Psoas muscle (tissue), 8 donors: ENCODE measurements around the gene ZFYVE27. TPM values are rescaled to one million over a fixed set of nuclear protein-coding genes. Genes with fewer than 3 reads are reported as not detected.

Experiments
- ATAC-seq, 4 donors: fragments of 200-7000 bp; cut with Tn5 transposase; one replicate each; pipeline ENCODE4 v1.9.1; 2020; ENCODE audit warnings: moderate library complexity in 3 of 4, mild to moderate bottlenecking in 2 of 4
- DNase-seq, 2 donors: peaks; one replicate each; pipeline ENCODE4 v3.0.0-alpha.2; 2020
- H3K27ac ChIP-seq: fragments of 200-600 bp; one replicate; pipeline ENCODE4 v1.8.0; 2022
- H3K27me3 ChIP-seq, 3 donors: fragments of 200-600 bp in 1 of 3; one replicate each; pipeline versions ENCODE4 v1.6.1 to v1.8.0; 2013 to 2022; ENCODE audit warnings: low read length in 2 of 3, mild to moderate bottlenecking in 2 of 3, moderate library complexity in 1 of 3; ENCODE audit not compliant: insufficient read depth in 3 of 3
- H3K36me3 ChIP-seq, 2 donors: fragments of 200-600 bp in 1 of 2; one replicate each; pipeline versions ENCODE4 v1.6.1 to v1.8.0; 2013 to 2022; ENCODE audit warnings: low read depth in 1 of 2, mild to moderate bottlenecking in 1 of 2, moderate library complexity in 1 of 2; ENCODE audit not compliant: insufficient read depth in 1 of 2
- H3K4me1 ChIP-seq: fragments of 200-600 bp; one replicate; pipeline ENCODE4 v1.8.0; 2022
- H3K4me3 ChIP-seq: fragments of 200-600 bp; one replicate; pipeline ENCODE4 v1.8.0; 2022; ENCODE audit warnings: mild to moderate bottlenecking
- H3K9me3 ChIP-seq: fragments of 200-600 bp; one replicate; pipeline ENCODE4 v1.8.0; 2022
- CTCF ChIP-seq: fragments of 200-600 bp; IDR thresholded peaks from one replicate; pipeline ENCODE4 v1.8.0; 2022; ENCODE audit warnings: antibody characterized with exemption
- WGBS, 3 donors: extraction: QIAGEN DNeasy Blood & Tissue Kit; methylation state at CpG; one replicate each; pipeline versions ENCODE4 v1.1.6 to v1.1.7; 2013; 5-methylcytosine and 5-hydroxymethylcytosine counted together
- intact Hi-C, 2 donors: fragments of 100-400 bp; cut with DNase I; formaldehyde crosslinking; loops; one replicate each; pipeline versions ENCODE4 v1.11.0 to v1.14.2; 2022
- polyA plus RNA-seq, 3 donors: library from polyadenylated mRNA; stranded (reverse); fragments of 200-250 nt; gene quantifications; one replicate each; pipeline ENCODE4 v1.2.3, GENCODE V29; 2013
- total RNA-seq, 4 donors: library from RNA; stranded (reverse); fragmentation: NEBNext Ultra II Directional in 2 of 4; extraction: Animal tissue kit (Norgen Biotek cat#: 25700) in 2 of 4; gene quantifications; one replicate each; pipeline versions ENCODE4 v1.2.1 to v1.2.4, GENCODE V29; 2021 to 2023
- donor health status: healthy with polysubstance abuse.
- donor health status: DM: no; HTN: no; CAD: no; lungs with moderate emphysema.
- donor health status: Bipolar disorder and iron deficiency.
- donor health status: healthy.
- donor health status: DM: yes; HTN: yes; CAD: no.
- donor health status: DM: no; HTN: no; CAD: no.
- donor health status: DM: no; HTN: no; CAD: no.
- donor health status: DM: yes; HTN: yes; CAD: no.

The ZFYVE27 gene
- total and polyA plus RNA-seq, 7 donors, result 8.3 to 20.1 (median 12.5) TPM

- Histone ChIP-seq H3K36me3 (no peaks in the 10 kb centered on the region), H3K27me3 (no peaks in the 10 kb centered on the region), H3K27ac (no peak overlapping the region), H3K4me1 (no peaks in the 10 kb centered on the region), H3K9me3 (no peaks in the 10 kb centered on the region), H3K4me3 (no peak overlapping the region)
- ATAC-seq (peak; percentile 81 to 92 (median 90)), DNase-seq (no peak)
- intact Hi-C loops, result loop anchor here in 1 of 2 donors (2.0 kb wide), 1 partner anchor 29 kb away; no protein-coding TSS in a partner anchor
- WGBS, 3 donors, result 44 to 50% (median 45%) methylated on average over 12 of the region's 12 CpGs
- peak; percentile 77 for TF ChIP-seq CTCF
These were observed 35.4 kb upstream of the ZFYVE27 start for GRCh38 chr10:97701438-97702069.

GRCh38 chr10:97703398-97704067 is 33.4 kb upstream of the ZFYVE27 start:
- Histone ChIP-seq H3K27ac (no peak overlapping the region), H3K4me3 (no peak overlapping the region), H3K27me3 (no peaks in the 10 kb centered on the region), H3K4me1 (no peaks in the 10 kb centered on the region), H3K36me3 (no peaks in the 10 kb centered on the region), H3K9me3 (no peaks in the 10 kb centered on the region)
- WGBS, 3 donors, result 88 to 95% (median 92%) methylated on average over 7 of the region's 7 CpGs
- no peak for ATAC-seq
- no peak for TF ChIP-seq CTCF
- intact Hi-C loops, result no loop called here
- DNase-seq, result no peak

DNA sequence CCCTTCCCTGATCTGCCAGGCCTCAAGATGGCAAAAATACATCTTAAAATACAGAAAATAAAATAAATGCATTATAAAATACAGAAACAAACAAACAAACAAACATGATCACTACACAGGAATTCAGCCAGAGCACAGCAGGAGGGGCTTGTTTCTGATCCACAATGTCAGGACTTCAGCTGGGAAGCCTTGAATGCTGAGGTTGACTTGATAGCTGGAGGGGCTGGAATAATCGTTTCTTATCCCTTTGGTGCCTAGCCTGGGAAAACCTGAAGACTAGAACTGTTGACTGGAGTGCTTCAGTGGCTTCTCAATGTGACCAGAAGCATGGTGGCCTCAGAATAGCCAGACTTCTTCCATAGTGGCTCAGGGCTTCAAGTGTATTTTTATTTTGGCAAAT is 32.6 kb upstream of the ZFYVE27 start:
- intact Hi-C loops, result no loop called here
- ATAC-seq (no peak), DNase-seq (no peak)
- H3K36me3 ChIP-seq, result no peaks in the 10 kb centered on the region
- no peak overlapping the region for H3K27ac ChIP-seq
- no peaks in the 10 kb centered on the region for H3K4me1 ChIP-seq
- H3K27me3 ChIP-seq, result no peaks in the 10 kb centered on the region
- TF ChIP-seq CTCF, result no peak
- WGBS, 3 donors, result 56 to 66% (median 66%) methylated on average over 1 of the region's 1 CpG
- H3K4me3 ChIP-seq, result no peak overlapping the region
- H3K9me3 ChIP-seq, result no peaks in the 10 kb centered on the region

- no peaks in the 10 kb centered on the region for H3K9me3 ChIP-seq
- intact Hi-C loops, result no loop called here
- DNase-seq (no peak), ATAC-seq (no peak)
- peaks cover 0 to 6% (median 0%) of the 10 kb centered on the region in 3 donors for H3K27me3 ChIP-seq
- TF ChIP-seq CTCF, result no peak
- no peaks in the 10 kb centered on the region for H3K4me1 ChIP-seq
- H3K27ac ChIP-seq, result no peak overlapping the region
- no peaks in the 10 kb centered on the region for H3K36me3 ChIP-seq
- H3K4me3 ChIP-seq, result no peak overlapping the region
- WGBS, 3 donors, result 90 to 93% (median 91%) methylated on average over 3 of the region's 3 CpGs
These were observed 31.8 kb upstream of the ZFYVE27 start for GRCh38 chr10:97705006-97705670.
